ENCODE results near the gene TOR1B.
A peak's percentile ranks its signal among the peaks of the same experiment; 100 is the strongest.
"Not testable (repeated sequence)": the region's sequence is repeated elsewhere in the genome, so short reads cannot be mapped to it uniquely, and the experiment has no call there.

Gene TOR1B

DNA sequence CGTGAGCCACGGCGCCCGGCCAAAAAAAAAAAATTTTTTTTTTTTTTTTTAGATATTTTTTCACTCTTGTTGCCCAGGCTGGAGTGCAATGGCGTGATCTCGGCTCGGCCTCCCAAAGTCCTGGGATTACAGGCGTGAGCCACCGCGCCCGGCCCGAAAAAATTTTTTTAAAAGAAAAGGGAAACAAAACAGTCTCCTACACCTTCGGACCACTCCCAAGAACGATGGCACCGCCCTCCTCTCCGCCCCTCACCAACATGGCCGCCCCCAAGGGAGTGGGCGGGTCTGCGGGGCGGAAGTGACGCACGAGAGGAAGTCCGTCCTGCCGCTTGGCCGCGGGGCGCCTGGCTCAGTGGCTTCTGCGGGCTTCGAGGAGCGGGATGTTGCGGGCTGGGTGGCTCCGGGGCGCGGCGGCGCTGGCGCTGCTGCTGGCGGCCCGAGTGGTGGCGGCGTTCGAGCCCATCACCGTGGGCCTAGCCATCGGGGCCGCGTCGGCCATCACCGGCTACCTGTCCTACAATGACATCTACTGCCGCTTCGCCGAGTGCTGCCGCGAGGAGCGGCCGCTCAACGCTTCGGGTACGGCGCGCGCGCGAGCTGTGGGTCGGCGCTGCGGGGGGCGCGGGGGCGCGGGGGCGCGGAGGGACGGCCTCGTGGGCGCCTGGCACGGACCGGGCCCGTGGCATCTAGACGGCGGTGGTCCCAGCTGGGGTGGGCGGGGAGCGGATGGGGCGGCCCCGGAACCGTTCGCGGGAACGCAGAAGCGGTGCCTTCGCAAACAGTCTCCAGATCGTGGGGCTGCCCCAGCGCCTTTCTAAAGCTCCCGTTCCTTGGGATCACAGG lies at the start of gene TOR1B:
TOR1B (plus strand) TSS at position 352 of the 843 bp plus-strand sequence; CDS start at position 381, 29 bp downstream.
- peak; percentile 94 for DNase-seq (ENCODE audit: low spot score)

DNA sequence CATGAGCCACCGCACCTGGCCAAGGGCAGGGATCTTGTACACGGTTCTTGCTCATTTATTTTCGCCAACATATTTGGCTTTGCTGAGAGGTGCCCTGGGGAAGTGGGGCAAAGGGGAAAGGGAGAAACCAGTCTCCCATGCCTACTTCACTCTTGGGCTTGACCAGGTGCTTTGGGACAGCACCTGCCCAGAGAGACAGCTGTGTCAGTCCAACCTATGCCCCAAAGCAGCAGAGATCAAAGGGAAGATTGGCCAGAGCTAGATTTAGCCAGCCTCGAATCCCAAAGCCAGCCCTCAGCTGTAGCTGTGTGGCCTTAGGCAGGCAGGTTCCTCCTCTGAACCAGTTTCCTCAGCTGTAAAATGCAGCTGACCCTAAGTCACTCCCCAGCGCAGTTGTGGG lies 47.8 kb upstream of the TOR1B start:
- no peak for DNase-seq (ENCODE audit: low spot score)

GRCh38 chr9:129756191-129756590 lies 46.8 kb upstream of the TOR1B start:
- no peak for DNase-seq (ENCODE audit: low spot score)

DNA sequence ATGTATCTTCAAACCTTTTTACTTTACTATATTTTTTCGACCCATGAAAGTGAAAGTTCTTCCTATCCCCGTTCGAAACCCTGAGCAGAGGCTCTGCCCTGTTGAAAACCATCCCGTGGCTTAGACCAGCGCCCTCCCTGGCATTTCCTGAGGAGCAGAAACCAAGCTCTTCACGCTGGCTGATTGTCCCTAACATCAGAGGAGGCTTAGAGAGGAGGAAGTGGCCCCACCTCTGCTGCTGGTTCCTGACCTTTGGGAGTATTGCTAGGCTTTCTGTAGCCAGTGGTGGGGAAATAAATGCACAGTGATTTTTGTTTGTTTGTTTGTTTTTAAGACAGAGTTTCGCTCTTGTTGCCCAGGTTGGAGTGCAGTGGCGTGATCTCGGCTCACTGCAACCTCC lies 45.9 kb upstream of the TOR1B start:
- no peak for DNase-seq (ENCODE audit: low spot score)

GRCh38 chr9:129759319-129759718 lies 43.7 kb upstream of the TOR1B start:
- no peak for DNase-seq (ENCODE audit: low spot score)

DNA sequence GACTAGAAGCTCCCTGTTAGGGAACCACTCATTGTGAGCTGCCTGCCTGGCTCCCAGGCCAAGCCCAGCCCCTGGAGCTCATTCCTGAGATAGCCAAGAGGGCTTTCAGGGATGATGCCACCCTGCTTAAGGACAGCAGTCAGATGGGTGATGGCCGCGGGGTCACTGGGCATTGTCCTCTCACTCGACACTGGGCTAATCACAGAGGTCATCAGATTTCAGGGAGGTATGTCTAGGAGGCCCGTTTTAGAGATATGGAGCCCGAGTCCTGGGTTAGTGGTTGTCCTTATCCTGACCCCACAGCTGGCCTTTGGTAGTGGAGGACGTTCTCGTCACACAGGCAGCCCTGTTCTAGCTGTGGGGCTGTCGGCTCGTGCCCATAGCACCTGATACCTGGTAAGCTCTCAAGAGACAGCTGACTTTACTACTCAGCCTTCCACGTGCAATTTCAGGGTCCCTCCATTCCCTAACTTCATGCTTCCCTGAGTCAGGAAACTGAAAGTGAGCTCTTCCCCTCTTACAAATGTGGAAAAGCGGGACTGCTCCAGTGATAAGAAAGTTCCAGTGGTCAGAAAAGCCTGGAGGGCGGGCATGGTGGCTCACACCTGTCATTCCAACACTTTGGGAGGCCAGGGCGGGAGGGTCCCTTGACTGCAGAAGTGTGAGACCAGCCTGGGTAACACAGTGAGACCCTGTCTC lies 43.0 kb upstream of the TOR1B start:
- DNase-seq (ENCODE audit: low spot score): no peak

DNA sequence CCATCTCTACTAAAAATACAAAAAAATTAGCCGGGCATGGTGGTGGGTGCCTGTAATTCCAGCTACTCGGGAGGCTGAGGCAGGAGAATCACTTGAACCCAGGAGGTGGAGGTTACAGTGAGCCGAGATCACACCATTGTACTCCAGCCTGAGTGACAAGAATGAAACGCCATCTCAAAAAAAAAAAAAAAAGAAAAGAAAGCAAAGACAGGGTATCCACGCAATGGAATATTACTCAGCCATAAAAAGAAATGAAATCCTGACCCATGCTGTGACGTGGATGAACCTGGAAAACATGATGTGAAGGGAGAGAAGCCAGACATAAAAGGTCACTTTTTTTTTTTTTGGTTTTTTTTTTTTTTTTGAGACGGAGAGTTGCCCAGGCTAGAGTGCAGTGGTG lies 42.2 kb upstream of the TOR1B start:
- not testable (repeated sequence) for DNase-seq (ENCODE audit: low spot score)

DNA sequence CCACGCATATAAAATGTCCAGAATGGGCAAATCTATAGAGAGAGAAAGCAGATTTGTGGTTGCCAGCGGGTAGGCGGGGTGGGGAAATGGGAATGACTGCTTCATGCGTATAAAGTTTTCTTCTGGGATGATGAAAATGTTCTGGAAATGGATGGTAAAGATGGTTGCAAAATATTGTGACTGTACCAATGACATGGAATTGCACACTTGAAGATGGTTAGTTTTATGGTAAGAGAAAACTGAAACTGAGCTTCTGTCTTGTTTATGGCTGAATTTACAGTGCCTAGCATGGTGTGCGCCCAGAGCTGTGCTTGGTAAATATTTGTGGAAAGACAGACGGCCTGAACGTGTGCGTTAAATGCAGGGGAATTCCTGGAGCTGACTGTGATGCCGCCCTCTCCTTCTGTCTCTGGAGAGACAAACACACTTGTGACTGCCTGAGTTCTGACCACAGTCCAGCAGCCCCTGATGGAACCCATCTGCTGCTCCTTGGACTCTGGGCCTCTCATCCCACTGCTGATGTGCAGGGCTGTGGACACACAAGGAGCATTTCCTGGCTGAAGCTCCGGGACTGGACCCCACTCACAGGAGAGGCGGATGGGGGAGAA lies 41.6 kb upstream of the TOR1B start:
- no peak for DNase-seq (ENCODE audit: low spot score)

- DNase-seq (ENCODE audit: low spot score): no peak
These were observed 41.0 kb upstream of the TOR1B start for GRCh38 chr9:129761901-129762369.

DNA sequence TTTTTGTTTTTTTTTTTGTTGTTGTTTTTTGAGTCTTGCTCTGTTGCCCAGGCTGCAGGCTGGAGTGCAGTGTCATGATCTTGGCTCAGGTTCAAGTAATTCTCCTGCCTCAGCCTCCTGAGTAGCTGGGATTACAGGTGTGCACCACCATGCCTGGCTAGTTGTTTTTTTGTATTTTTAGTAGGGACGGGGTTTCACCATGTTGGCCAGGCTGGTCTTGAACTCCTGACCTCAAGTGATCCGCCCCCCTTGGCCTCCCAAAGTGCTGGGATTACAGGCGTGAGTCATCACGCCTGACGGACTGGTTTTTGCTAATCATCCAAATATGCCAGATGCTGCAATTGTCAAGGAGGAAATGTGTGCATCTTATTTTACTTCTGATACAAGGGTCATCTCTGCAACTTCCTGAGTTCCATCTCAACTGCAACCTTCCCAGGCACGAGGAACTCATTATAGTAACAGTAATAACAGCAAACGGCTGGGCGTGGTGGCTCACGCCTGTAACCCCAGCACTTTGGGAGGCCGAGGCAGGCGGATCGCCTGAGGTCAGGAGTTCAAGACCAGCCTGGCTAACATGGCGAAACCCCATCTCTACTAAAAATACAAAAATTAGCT lies 40.5 kb upstream of the TOR1B start:
- DNase-seq (ENCODE audit: low spot score): not testable (repeated sequence)

GRCh38 chr9:129762985-129763926 lies 39.7 kb upstream of the TOR1B start:
- DNase-seq (ENCODE audit: low spot score): no peak

- no peak for DNase-seq (ENCODE audit: low spot score)
These were observed 37.1 kb upstream of the TOR1B start for GRCh38 chr9:129765764-129766317.

DNA sequence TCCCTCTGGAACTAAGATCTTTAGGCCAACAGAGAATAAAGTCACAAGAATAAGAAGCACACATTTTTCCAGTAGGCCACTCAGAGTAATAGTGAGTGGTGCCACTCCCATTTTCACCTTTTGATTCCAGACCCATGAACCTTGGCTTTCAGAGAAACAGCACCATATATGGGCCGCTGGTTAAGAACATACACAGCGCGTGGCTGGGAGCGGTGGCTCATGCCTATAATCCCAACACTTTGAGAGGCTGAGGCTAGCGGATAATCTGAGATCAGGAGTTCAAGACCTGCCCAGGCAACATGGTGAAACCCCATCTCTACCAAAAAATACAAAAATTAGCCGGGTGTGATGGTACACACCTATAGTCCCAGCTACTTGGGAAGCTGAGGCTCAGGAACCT lies 34.5 kb upstream of the TOR1B start:
- no peak for DNase-seq (ENCODE audit: low spot score)

DNA sequence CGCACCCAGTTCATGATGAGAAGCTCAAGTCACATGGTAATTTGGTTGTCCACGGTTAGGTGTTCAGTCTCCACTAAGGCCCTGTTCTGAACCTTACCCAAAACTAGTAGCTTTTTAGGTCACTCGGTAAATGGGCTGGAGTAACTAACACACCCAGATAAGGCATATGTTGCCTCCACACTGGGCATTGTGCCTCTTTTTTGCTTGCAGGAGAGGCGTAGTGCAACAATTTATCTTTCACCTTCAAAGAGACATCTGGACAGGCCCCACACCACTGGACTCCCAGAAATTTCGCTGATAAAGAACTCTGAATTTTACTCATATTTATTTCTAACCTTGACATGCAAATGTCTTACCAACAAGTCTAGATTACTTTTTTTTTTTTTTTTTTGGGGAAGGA lies 33.3 kb upstream of the TOR1B start:
- no peak for DNase-seq (ENCODE audit: low spot score)

DNA sequence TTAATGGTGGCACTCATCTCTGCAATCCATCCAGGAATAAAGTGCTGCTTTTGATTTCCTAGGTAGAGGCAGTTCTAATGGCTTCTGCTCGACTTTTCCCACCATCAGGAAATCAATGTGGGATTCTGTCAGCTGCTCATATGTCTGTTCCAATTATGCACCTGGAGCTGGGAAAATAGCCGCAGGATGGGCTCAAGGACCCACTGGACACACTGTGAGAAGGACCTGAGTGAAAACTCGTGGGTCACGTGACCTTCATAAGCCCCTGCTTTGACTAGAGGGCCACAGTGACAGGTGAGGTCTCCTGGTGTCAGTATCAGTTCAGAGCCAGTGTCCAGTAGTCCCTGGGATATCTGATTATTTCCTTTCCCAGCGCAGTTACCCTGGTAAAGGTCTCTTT lies 32.2 kb upstream of the TOR1B start:
- no peak for DNase-seq (ENCODE audit: low spot score)

DNA sequence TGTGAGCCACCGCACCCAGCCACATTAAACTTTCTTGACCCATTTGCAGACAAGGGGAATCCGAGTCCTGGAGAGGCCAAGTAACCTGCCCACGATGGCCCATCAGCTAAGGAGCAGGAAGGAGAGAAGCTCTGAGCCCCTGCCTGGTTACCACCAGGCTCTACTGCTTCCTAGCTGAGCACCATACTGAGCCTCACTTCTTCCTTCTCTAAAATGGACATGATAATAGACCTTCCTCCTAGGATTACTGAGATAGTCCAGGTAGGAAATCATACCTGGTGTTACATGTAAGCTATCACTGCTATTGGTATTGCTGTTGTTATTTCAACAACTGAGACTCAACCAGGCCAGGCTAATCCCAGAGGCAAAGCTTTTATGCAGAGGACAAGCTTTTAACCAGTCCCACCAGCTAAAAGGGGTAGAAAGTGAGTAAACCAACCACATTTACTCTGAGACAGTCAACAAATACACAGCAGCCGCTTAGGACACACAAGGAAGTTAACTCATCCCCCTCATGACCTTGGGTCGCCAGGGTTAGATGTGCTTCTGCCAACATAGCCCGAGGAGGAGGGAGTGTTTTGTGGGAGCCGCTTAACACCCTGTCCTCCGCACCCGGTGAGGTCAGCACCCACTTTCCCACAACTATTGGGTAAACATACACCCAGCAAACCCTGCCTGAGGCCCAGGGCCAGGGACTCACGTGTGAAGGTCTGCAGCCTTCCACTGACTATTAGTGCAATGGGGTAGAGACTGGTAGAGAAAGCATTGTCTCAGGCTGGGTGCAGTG lies 29.5 kb upstream of the TOR1B start:
- DNase-seq (ENCODE audit: low spot score): no peak

GRCh38 chr9:129774791-129775447 lies 28.1 kb upstream of the TOR1B start:
- DNase-seq (ENCODE audit: low spot score): no peak

DNA sequence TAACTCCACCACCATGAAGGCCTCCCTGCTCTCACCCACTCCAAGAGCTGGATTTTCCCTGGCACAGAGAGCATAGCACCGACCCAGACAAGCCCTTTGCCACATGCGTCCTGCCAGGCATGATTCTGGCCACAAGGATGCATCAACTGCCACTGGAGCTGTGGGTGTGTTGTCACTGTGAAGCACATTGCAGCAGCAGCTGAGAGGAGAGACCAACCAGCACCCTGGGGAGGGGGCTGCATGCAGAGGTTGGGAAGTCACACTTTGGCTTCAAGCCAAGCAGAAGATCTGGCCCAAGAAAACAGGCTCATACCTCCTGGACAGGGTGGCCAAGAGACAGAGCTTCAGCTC lies 27.6 kb upstream of the TOR1B start:
- no peak for DNase-seq (ENCODE audit: low spot score)

DNA sequence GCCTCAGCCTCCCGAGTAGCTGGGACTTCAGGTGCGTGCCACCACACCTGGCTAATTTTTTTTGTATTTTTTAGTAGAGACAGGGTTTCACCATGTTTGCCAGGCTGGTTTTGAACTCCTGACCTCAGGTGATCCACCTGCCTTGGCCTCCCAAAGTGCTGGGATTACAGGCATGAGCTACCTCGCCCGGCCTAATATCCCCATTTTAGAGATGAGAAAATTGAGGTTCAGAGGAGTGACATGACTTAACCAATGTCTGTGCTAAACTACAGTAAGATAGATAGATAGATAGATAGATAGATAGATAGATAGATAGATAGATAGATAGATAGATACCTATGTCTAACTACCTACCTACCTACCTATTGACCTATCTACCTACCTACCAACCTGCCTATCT lies 26.9 kb upstream of the TOR1B start:
- not testable (repeated sequence) for DNase-seq (ENCODE audit: low spot score)

GRCh38 chr9:129776566-129776937 lies 26.4 kb upstream of the TOR1B start:
- DNase-seq (ENCODE audit: low spot score): no peak

Data from putamen (tissue), 1 donor.